ENCODE data around the gene KCNK17.

- TF ChIP-seq, protein P1, sequence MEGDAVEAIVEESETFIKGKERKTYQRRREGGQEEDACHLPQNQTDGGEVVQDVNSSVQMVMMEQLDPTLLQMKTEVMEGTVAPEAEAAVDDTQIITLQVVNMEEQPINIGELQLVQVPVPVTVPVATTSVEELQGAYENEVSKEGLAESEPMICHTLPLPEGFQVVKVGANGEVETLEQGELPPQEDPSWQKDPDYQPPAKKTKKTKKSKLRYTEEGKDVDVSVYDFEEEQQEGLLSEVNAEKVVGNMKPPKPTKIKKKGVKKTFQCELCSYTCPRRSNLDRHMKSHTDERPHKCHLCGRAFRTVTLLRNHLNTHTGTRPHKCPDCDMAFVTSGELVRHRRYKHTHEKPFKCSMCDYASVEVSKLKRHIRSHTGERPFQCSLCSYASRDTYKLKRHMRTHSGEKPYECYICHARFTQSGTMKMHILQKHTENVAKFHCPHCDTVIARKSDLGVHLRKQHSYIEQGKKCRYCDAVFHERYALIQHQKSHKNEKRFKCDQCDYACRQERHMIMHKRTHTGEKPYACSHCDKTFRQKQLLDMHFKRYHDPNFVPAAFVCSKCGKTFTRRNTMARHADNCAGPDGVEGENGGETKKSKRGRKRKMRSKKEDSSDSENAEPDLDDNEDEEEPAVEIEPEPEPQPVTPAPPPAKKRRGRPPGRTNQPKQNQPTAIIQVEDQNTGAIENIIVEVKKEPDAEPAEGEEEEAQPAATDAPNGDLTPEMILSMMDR (IDR thresholded peaks at IDR 0.05), result no peak
- TF ChIP-seq POLR2A (IDR thresholded peaks at IDR 0.05), result no peak
Observed at GRCh38 chr6:39319621-39320362, 5.6 kb upstream of the KCNK17 start.
